ENCODE results near the gene FAM9B.

DNA sequence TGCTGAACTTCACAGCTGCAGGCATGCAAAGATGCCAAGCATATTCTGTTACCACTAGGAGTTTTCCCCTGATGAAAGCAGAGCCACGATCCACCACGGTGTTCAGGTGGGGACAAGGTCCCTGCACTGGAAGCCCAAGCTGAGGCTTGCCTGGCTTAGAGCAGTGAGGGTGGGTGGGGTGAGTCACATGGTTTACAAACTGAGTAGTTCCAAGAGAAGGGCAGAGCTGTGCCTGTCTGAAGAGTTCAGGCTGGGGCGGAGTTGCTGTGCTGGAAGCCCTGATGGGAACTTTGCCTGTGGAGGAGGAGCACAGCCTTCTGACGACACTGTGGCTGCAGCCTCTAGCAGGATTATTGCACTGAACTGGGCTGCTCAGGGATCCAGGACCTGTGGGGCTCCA is 45.5 kb downstream of the FAM9B start:
- TF ChIP-seq, protein P1, sequence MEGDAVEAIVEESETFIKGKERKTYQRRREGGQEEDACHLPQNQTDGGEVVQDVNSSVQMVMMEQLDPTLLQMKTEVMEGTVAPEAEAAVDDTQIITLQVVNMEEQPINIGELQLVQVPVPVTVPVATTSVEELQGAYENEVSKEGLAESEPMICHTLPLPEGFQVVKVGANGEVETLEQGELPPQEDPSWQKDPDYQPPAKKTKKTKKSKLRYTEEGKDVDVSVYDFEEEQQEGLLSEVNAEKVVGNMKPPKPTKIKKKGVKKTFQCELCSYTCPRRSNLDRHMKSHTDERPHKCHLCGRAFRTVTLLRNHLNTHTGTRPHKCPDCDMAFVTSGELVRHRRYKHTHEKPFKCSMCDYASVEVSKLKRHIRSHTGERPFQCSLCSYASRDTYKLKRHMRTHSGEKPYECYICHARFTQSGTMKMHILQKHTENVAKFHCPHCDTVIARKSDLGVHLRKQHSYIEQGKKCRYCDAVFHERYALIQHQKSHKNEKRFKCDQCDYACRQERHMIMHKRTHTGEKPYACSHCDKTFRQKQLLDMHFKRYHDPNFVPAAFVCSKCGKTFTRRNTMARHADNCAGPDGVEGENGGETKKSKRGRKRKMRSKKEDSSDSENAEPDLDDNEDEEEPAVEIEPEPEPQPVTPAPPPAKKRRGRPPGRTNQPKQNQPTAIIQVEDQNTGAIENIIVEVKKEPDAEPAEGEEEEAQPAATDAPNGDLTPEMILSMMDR (conservative IDR thresholded peaks at IDR 0.05; ENCODE audit: low read depth in 2 of 2): no peak
- TF ChIP-seq POLR2AphosphoS5 (IDR thresholded peaks at IDR 0.05; ENCODE audit: low read depth) (no peak), EZH2 (IDR thresholded peaks at IDR 0.05; ENCODE audit: low read depth, unreplicated experiment) (no peak)
- TF ChIP-seq, protein P2, sequence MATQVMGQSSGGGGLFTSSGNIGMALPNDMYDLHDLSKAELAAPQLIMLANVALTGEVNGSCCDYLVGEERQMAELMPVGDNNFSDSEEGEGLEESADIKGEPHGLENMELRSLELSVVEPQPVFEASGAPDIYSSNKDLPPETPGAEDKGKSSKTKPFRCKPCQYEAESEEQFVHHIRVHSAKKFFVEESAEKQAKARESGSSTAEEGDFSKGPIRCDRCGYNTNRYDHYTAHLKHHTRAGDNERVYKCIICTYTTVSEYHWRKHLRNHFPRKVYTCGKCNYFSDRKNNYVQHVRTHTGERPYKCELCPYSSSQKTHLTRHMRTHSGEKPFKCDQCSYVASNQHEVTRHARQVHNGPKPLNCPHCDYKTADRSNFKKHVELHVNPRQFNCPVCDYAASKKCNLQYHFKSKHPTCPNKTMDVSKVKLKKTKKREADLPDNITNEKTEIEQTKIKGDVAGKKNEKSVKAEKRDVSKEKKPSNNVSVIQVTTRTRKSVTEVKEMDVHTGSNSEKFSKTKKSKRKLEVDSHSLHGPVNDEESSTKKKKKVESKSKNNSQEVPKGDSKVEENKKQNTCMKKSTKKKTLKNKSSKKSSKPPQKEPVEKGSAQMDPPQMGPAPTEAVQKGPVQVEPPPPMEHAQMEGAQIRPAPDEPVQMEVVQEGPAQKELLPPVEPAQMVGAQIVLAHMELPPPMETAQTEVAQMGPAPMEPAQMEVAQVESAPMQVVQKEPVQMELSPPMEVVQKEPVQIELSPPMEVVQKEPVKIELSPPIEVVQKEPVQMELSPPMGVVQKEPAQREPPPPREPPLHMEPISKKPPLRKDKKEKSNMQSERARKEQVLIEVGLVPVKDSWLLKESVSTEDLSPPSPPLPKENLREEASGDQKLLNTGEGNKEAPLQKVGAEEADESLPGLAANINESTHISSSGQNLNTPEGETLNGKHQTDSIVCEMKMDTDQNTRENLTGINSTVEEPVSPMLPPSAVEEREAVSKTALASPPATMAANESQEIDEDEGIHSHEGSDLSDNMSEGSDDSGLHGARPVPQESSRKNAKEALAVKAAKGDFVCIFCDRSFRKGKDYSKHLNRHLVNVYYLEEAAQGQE (IDR thresholded peaks at IDR 0.05; ENCODE audit: unreplicated experiment): no peak
